H1 (cell line): ENCODE data around the gene AGBL4. TPM values are rescaled to one million over a fixed set of nuclear protein-coding genes. Genes with fewer than 3 reads are reported as not detected.

Experiments used
- CHD2 ChIP-seq: IDR thresholded peaks from 2 replicates; pipeline ENCODE4 v1.6.1; 2012; ENCODE audit warnings: low read length, improper control_type of control experiment
- CHD7 ChIP-seq: fragments of 300-600 bp; sonication (generic); IDR thresholded peaks from 2 replicates; pipeline ENCODE4 v1.7.1; 2012; ENCODE audit warnings: low read length, moderate library complexity, mild to moderate bottlenecking, inconsistent platforms; ENCODE audit not compliant: insufficient replicate concordance
- JUN ChIP-seq: IDR thresholded peaks from 2 replicates; pipeline ENCODE4 v1.6.1; 2011; ENCODE audit warnings: low read depth, mild to moderate bottlenecking, improper control_type of control experiment, low read length
- NANOG ChIP-seq: IDR thresholded peaks from 2 replicates; pipeline ENCODE4 v1.6.1; 2011; ENCODE audit warnings: low read length, low read depth, mild to moderate bottlenecking, inconsistent platforms; ENCODE audit not compliant: insufficient read depth, poor library complexity, severe bottlenecking
- POLR2A ChIP-seq, 2 experiments: IDR thresholded peaks; 1 replicate in 1 of 2; 2 replicates in 1 of 2; pipeline ENCODE4 v1.6.1; 2011; ENCODE audit warnings: low read depth in 2 of 2, low read length in 2 of 2, mild to moderate bottlenecking in 2 of 2; ENCODE audit errors: control extremely low read depth in 1 of 2
- SIN3A ChIP-seq, 2 experiments: IDR thresholded peaks in 1 of 2; conservative IDR thresholded peaks in 1 of 2; 2 replicates each; pipeline ENCODE4 v1.6.1; 2011 to 2012; ENCODE audit warnings: low read length in 2 of 2, improper control_type of control experiment in 1 of 2, low read depth in 1 of 2, mild to moderate bottlenecking in 1 of 2
- SIX5 ChIP-seq: IDR thresholded peaks from 2 replicates; pipeline ENCODE4 v1.6.1; 2011; ENCODE audit warnings: mild to moderate bottlenecking, low read depth, low read length
- polyA plus RNA-seq, 7 experiments: library from polyadenylated mRNA; depleted of rRNA in 3 of 7; stranded (reverse) in 5 of 7; unstranded in 2 of 7; fragments of >200 nt in 5 of 7; fragments of 200-250 nt in 2 of 7; gene quantifications; 1 replicate in 5 of 7; 2 replicates in 1 of 7; 4 replicates in 1 of 7; pipeline versions ENCODE4 v1.2.1 to v1.2.3, GENCODE V29; 2011 to 2013; ENCODE audit warnings: missing spikeins in 2 of 7, mixed read lengths in 2 of 7
- total RNA-seq: library from RNA; stranded (reverse); fragmentation: NEBNext Ultra II Directional; extraction: Animal tissue kit (Norgen Biotek cat#: 25700); gene quantifications from 2 replicates; pipeline ENCODE4 v1.2.1, GENCODE V29; 2021

Gene AGBL4
- total and polyA plus RNA-seq, 2 of the 8 experiments (the other 6 are each of a cell fraction or from before 2014, with no cell fraction given): 0.41 to 0.45 TPM

GRCh38 chr1:49544615-49545014 lies 479.1 kb downstream of the AGBL4 start (continued):
- no peak for TF ChIP-seq SIN3A (conservative IDR thresholded peaks at IDR 0.05 in 1 of 2, IDR thresholded peaks at IDR 0.05 in 1 of 2; ENCODE audit: low read depth in 1 of 2, low read length in 2 of 2)
- no peak for TF ChIP-seq JUN
- no peak for TF ChIP-seq CHD2
- no peak for TF ChIP-seq NANOG
- TF ChIP-seq CHD7: no peak
- TF ChIP-seq SIX5: no peak
- TF ChIP-seq POLR2A (IDR thresholded peaks at IDR 0.05; ENCODE audit: control extremely low read depth in 1 of 2, low read depth in 2 of 2, low read length in 2 of 2): no peak
